H1 (cell line): ENCODE data around the gene KLHDC7A. TPM values are rescaled to one million over a fixed set of nuclear protein-coding genes. Genes with fewer than 3 reads are reported as not detected.

Experiments
- CTCF ChIA-PET: fragments of 300-600 bp; sonication (Branson Sonifier 250); formaldehyde crosslinking; loops from one replicate; lab custom pipeline; 2021; ENCODE audit not compliant: partially characterized antibody; lab: Charles Lee
- POLR2A ChIA-PET: fragments of 300-600 bp; sonication (Branson Sonifier 250); formaldehyde crosslinking; loops from one replicate; lab custom pipeline; 2021; ENCODE audit warnings: inconsistent platforms; ENCODE audit not compliant: partially characterized antibody; lab: Charles Lee
- DNase-seq, 2 experiments: peaks; one replicate each; pipeline versions ENCODE4 v3.0.0 to v3.0.0-alpha.2; 2010 to 2022; ENCODE audit warnings: low spot score in 2 of 2, low read depth in 1 of 2, mixed read lengths in 1 of 2
- FAIRE-seq: peaks from 2 replicates; lab custom pipeline; 2011; peaks lifted over from hg19 to GRCh38; lab: Jason Lieb, UNC
- H2AFZ ChIP-seq: 2 replicates; pipeline ENCODE4 v1.8.1; 2012; ENCODE audit warnings: low read length, inconsistent platforms
- H2AK5ac ChIP-seq: 2 replicates; pipeline ENCODE4 v1.6.1; 2013; ENCODE audit warnings: low read depth, low read length
- H2BK120ac ChIP-seq: replicated peaks from 2 replicates; pipeline ENCODE3; 2013; ENCODE audit warnings: low read depth, low read length, inconsistent platforms
- H2BK12ac ChIP-seq: 2 replicates; pipeline ENCODE4 v1.6.1; 2013; ENCODE audit warnings: low read depth, low read length
- H2BK15ac ChIP-seq: 2 replicates; pipeline ENCODE4 v1.6.1; 2013; ENCODE audit warnings: low read length
- H2BK20ac ChIP-seq: 2 replicates; pipeline ENCODE4 v1.6.1; 2013; ENCODE audit warnings: low read length
- H2BK5ac ChIP-seq: 2 replicates; pipeline ENCODE4 v1.6.1; 2013; ENCODE audit warnings: low read depth, low read length
- H3K14ac ChIP-seq: 2 replicates; pipeline ENCODE4 v1.6.1; 2013; ENCODE audit warnings: inconsistent platforms; ENCODE audit not compliant: insufficient read length
- H3K18ac ChIP-seq: 2 replicates; pipeline ENCODE4 v1.6.1; 2013; ENCODE audit warnings: low read length; ENCODE audit errors: extremely low read depth
- H3K23ac ChIP-seq: 2 replicates; pipeline ENCODE4 v1.6.1; 2013; ENCODE audit warnings: inconsistent platforms; ENCODE audit not compliant: insufficient read length
- H3K23me2 ChIP-seq: 2 replicates; pipeline ENCODE4 v1.6.1; 2013; ENCODE audit warnings: low read depth, low read length
- H3K27ac ChIP-seq: 2 replicates; pipeline ENCODE4 v1.6.1; 2011; ENCODE audit warnings: low read depth, low read length, inconsistent platforms
- H3K27me3 ChIP-seq, 4 experiments: replicated peaks in 1 of 4; 1 replicate in 1 of 4; 2 replicates in 3 of 4; pipeline versions ENCODE4 v1.6.1 to v1.8.1; 2011 to 2013; ENCODE audit warnings: low read length in 3 of 4, mild to moderate bottlenecking in 3 of 4, inconsistent platforms in 2 of 4, mixed read lengths in 2 of 4, moderate library complexity in 1 of 4; ENCODE audit not compliant: control insufficient read depth in 3 of 4, insufficient read depth in 3 of 4; ENCODE audit errors: extremely low read depth in 1 of 4
- H3K36me3 ChIP-seq, 4 experiments: 2 replicates each; pipeline versions ENCODE4 v1.6.1 to v1.8.1; 2011 to 2013; ENCODE audit warnings: mild to moderate bottlenecking in 4 of 4, low read length in 3 of 4, moderate library complexity in 2 of 4, control low read depth in 1 of 4, inconsistent platforms in 1 of 4; ENCODE audit not compliant: insufficient read depth in 4 of 4, control insufficient read depth in 2 of 4
- H3K4ac ChIP-seq: replicated peaks from 2 replicates; pipeline ENCODE3; 2013; ENCODE audit warnings: low read length, low read depth, mixed read lengths, inconsistent platforms; ENCODE audit not compliant: insufficient read length
- H3K4me1 ChIP-seq, 4 experiments: replicated peaks in 1 of 4; 1 replicate in 1 of 4; 2 replicates in 3 of 4; pipeline versions ENCODE4 v1.6.1 to v1.8.1; 2011 to 2013; ENCODE audit warnings: low read length in 3 of 4, inconsistent platforms in 2 of 4, mixed read lengths in 1 of 4; ENCODE audit not compliant: insufficient read depth in 4 of 4, control insufficient read depth in 3 of 4
- H3K4me2 ChIP-seq, 2 experiments: 2 replicates each; pipeline versions ENCODE4 v1.6.1 to v1.8.1; 2011 to 2013; ENCODE audit warnings: low read depth in 2 of 2, low read length in 2 of 2, control low read depth in 1 of 2, inconsistent platforms in 1 of 2, mild to moderate bottlenecking in 1 of 2; ENCODE audit not compliant: insufficient read depth in 1 of 2
- H3K4me3 ChIP-seq, 4 experiments: fragments of 200-600, 300-600 bp in 1 of 4; sonication (generic), shearing (Covaris generic), sonication (Bioruptor Twin) in 1 of 4; 2 replicates each; pipeline versions ENCODE4 v1.5.1 to v1.8.1; 2011 to 2016; ENCODE audit warnings: low read length in 4 of 4, low read depth in 3 of 4, control low read depth in 2 of 4, inconsistent platforms in 2 of 4, mild to moderate bottlenecking in 2 of 4, mixed read lengths in 1 of 4, moderate library complexity in 1 of 4; ENCODE audit not compliant: insufficient read depth in 2 of 4; ENCODE audit errors: extremely low read depth in 1 of 4
- H3K56ac ChIP-seq: replicated peaks from 2 replicates; pipeline ENCODE3; 2013; ENCODE audit warnings: low read depth, mild to moderate bottlenecking, mixed read lengths, low read length, inconsistent platforms; ENCODE audit not compliant: insufficient read length
- H3K79me1 ChIP-seq: 2 replicates; pipeline ENCODE4 v1.6.1; 2013; ENCODE audit warnings: low read depth, low read length, control low read depth
- H3K79me2 ChIP-seq, 2 experiments: 2 replicates each; pipeline versions ENCODE4 v1.6.1 to v1.8.1; 2012 to 2013; ENCODE audit warnings: low read length in 2 of 2, mild to moderate bottlenecking in 2 of 2, inconsistent platforms in 1 of 2; ENCODE audit not compliant: insufficient read depth in 2 of 2, control insufficient read depth in 1 of 2
- H3K9ac ChIP-seq, 4 experiments: replicated peaks in 1 of 4; 1 replicate in 1 of 4; 2 replicates in 3 of 4; pipeline versions ENCODE4 v1.6.1 to v1.8.1; 2011 to 2013; ENCODE audit warnings: low read depth in 3 of 4, low read length in 3 of 4, control low read depth in 2 of 4, mild to moderate bottlenecking in 2 of 4, moderate library complexity in 2 of 4, inconsistent platforms in 1 of 4; ENCODE audit errors: extremely low read depth in 1 of 4
- H3K9me3 ChIP-seq, 2 experiments: 2 replicates each; pipeline versions ENCODE4 v1.6.1 to v1.8.1; 2012 to 2013; ENCODE audit warnings: mild to moderate bottlenecking in 2 of 2, moderate library complexity in 2 of 2, control low read depth in 1 of 2, inconsistent platforms in 1 of 2, low read depth in 1 of 2, low read length in 1 of 2, mixed read lengths in 1 of 2; ENCODE audit not compliant: insufficient read depth in 2 of 2
- H4K20me1 ChIP-seq, 2 experiments: replicated peaks in 1 of 2; 2 replicates each; pipeline versions ENCODE3 to v1.8.1; 2011 to 2013; ENCODE audit warnings: inconsistent platforms in 2 of 2, low read length in 2 of 2, mild to moderate bottlenecking in 1 of 2; ENCODE audit not compliant: insufficient read depth in 2 of 2, control insufficient read depth in 1 of 2
- H4K5ac ChIP-seq: 2 replicates; pipeline ENCODE4 v1.6.1; 2013; ENCODE audit warnings: low read length, low read depth, mixed read lengths, inconsistent platforms; ENCODE audit not compliant: insufficient read length
- H4K8ac ChIP-seq: 2 replicates; pipeline ENCODE4 v1.8.0; 2013; ENCODE audit warnings: mild to moderate bottlenecking, moderate library complexity, low read length, inconsistent platforms; ENCODE audit not compliant: insufficient read depth; ENCODE audit errors: extremely low read depth
- H4K91ac ChIP-seq: replicated peaks from 2 replicates; pipeline ENCODE3; 2013; ENCODE audit warnings: low read length, mixed read lengths, inconsistent platforms; ENCODE audit not compliant: insufficient read length
- BCL11A ChIP-seq, 2 experiments: IDR thresholded peaks; one replicate each; pipeline ENCODE4 v1.6.1; 2011; ENCODE audit warnings: low read depth in 2 of 2, low read length in 2 of 2, mild to moderate bottlenecking in 2 of 2
- CBX8 ChIP-seq: fragments of 300-800, 300-1000 bp; sonication (generic); IDR thresholded peaks from 2 replicates; pipeline ENCODE4 v1.7.1; 2016; ENCODE audit warnings: low read depth, low read length, borderline replicate concordance
- CREB1 ChIP-seq: IDR thresholded peaks from 2 replicates; pipeline ENCODE4 v1.6.1; 2012; ENCODE audit warnings: inconsistent platforms
- EGR1 ChIP-seq: IDR thresholded peaks from 2 replicates; pipeline ENCODE4 v1.6.1; 2011; ENCODE audit warnings: low read depth, low read length, borderline replicate concordance
- RFX5 ChIP-seq: IDR thresholded peaks from 2 replicates; pipeline ENCODE4 v1.6.1; 2011; ENCODE audit warnings: low read depth, low read length, improper control_type of control experiment, borderline replicate concordance
- RNF2 ChIP-seq: fragments of 200-900, 300-1000 bp; sonication (generic); IDR thresholded peaks from 2 replicates; pipeline ENCODE4 v1.7.1; 2016; ENCODE audit warnings: borderline replicate concordance, low read depth, mild to moderate bottlenecking, antibody characterized with exemption, low read length; ENCODE audit not compliant: poor library complexity, severe bottlenecking; ENCODE audit errors: missing control alignments
- RXRA ChIP-seq: IDR thresholded peaks from 2 replicates; pipeline ENCODE4 v1.6.1; 2011; ENCODE audit warnings: low read depth, mild to moderate bottlenecking, low read length, moderate library complexity; ENCODE audit not compliant: insufficient read depth
- SIN3A ChIP-seq, 2 experiments: IDR thresholded peaks in 1 of 2; conservative IDR thresholded peaks in 1 of 2; 2 replicates each; pipeline ENCODE4 v1.6.1; 2011 to 2012; ENCODE audit warnings: low read length in 2 of 2, improper control_type of control experiment in 1 of 2, low read depth in 1 of 2, mild to moderate bottlenecking in 1 of 2
- SIX5 ChIP-seq: IDR thresholded peaks from 2 replicates; pipeline ENCODE4 v1.6.1; 2011; ENCODE audit warnings: mild to moderate bottlenecking, low read depth, low read length
- TAF7 ChIP-seq: optimal IDR thresholded peaks from 2 replicates; pipeline ENCODE3; 2011; ENCODE audit warnings: low read depth, mild to moderate bottlenecking, inconsistent platforms, low read length, moderate library complexity, borderline replicate concordance
- TEAD4 ChIP-seq: IDR thresholded peaks from 2 replicates; pipeline ENCODE4 v1.6.1; 2012; ENCODE audit warnings: low read depth, low read length, inconsistent platforms, mixed read lengths
- WGBS, 2 experiments: shearing (Covaris generic) in 1 of 2; methylation state at CpG; one replicate each; pipeline versions ENCODE4 v1.1.6 to v1.1.7; 2013 to 2015; ENCODE audit warnings: low lambda C conversion rate in 2 of 2, mixed read lengths in 2 of 2, inconsistent platforms in 1 of 2, low coverage in 1 of 2, missing lambda C conversion rate in 1 of 2; ENCODE audit not compliant: insufficient replicate concordance in 2 of 2, insufficient coverage in 1 of 2, insufficient read length in 1 of 2; ENCODE audit errors: extremely low coverage in 1 of 2, missing lambda C conversion rate in 1 of 2; 5-methylcytosine and 5-hydroxymethylcytosine counted together
- polyA plus RNA-seq, 7 experiments: library from polyadenylated mRNA; depleted of rRNA in 3 of 7; stranded (reverse) in 5 of 7; unstranded in 2 of 7; fragments of >200 nt in 5 of 7; fragments of 200-250 nt in 2 of 7; gene quantifications; 1 replicate in 5 of 7; 2 replicates in 1 of 7; 4 replicates in 1 of 7; pipeline versions ENCODE4 v1.2.1 to v1.2.3, GENCODE V29; 2011 to 2013; ENCODE audit warnings: missing spikeins in 2 of 7, mixed read lengths in 2 of 7
- total RNA-seq: library from RNA; stranded (reverse); fragmentation: NEBNext Ultra II Directional; extraction: Animal tissue kit (Norgen Biotek cat#: 25700); gene quantifications from 2 replicates; pipeline ENCODE4 v1.2.1, GENCODE V29; 2021

KLHDC7A gene
- total and polyA plus RNA-seq, 2 of the 8 experiments (the other 6 are each of a cell fraction or from before 2014, with no cell fraction given) = 3.9 to 18.9 TPM

DNA sequence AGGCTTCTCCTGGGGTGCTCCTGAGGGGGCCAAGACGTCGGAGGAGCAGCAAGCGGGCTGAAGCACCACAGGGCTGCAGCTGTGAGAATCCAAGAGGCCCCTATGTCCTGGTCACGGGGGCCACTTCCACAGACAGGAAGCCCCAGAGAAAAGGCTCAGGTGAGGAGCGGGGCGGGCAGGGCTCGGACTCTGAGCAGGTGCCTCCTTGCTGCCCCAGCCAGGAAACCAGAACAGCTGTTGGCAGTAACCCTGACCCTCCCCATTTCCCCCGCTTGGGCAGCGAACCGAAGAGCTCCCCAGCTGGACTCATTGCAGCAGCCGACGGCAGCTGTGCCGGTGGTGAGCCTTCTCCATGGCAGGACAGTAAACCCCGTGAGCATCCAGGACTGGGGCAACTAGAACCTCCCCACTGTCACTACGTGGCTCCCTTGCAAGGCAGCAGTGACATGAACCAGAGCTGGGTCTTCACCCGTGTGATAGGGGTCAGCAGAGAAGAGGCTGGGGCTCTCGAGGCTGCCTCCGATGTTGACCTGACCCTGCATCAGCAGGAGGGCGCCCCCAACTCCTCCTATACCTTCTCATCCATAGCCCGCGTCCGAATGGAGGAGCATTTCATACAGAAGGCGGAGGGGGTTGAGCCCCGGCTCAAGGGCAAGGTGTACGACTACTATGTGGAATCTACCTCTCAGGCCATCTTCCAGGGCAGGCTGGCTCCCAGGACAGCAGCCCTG is 625 bp downstream of the KLHDC7A start:
- Histone ChIP-seq H3K27me3 (no peaks in the 10 kb centered on the region; a peak in 1 of 7 replicates), H2BK12ac (peak overlapping the region; percentile 89), H3K9ac (no peak overlapping the region; a peak in 1 of 7 replicates), H2BK5ac (peak overlapping the region; percentile 99), H4K91ac (peak overlapping the region; percentile 97), H3K18ac (peak overlapping the region; percentile 68), H3K9me3 (peaks cover 0 to 34% of the 10 kb centered on the region in 2 experiments; a peak in 3 of 4 replicates), H3K56ac (peak overlapping the region; percentile 37), H3K79me1 (0 out of 2 replicates have a peak, but pooled peaks cover 6% of the 10 kb centered on the region), H3K4ac (peak overlapping the region; percentile 94), H3K23ac (no peak overlapping the region), H3K14ac (no peak overlapping the region), H3K4me2 (peak overlapping the region; percentile 34 to 39), H2BK20ac (peak overlapping the region; percentile 91; the same call in 1 of the 2 replicates), H2AK5ac (peak overlapping the region; percentile 1), H2BK120ac (peak overlapping the region; percentile 93), H3K79me2 (peaks cover 0 to 4% of the 10 kb centered on the region in 2 experiments; a peak in 1 of 4 replicates), H4K20me1 (no peaks in the 10 kb centered on the region), H2BK15ac (peak overlapping the region; percentile 13; the same call in 1 of the 2 replicates), H4K5ac (peak overlapping the region; percentile 84), H3K36me3 (peaks cover 5 to 29% (median 10%) of the 10 kb centered on the region in 4 experiments; a peak in 4 of 8 replicates), H3K4me1 (peaks cover 15 to 20% (median 17%) of the 10 kb centered on the region in 4 experiments), H2AFZ (no peak overlapping the region), H3K27ac (peak overlapping the region; percentile 68; the same call in 1 of the 2 replicates), H3K4me3 (peak overlapping the region in 1 of 4 experiments; percentile 29; a peak in 2 of 8 replicates), H4K8ac (no peak overlapping the region; the same call in 1 of the 2 replicates), H3K23me2 (no peaks in the 10 kb centered on the region)
- FAIRE-seq (no peak), DNase-seq (no peak)
- CTCF ChIA-PET = interaction anchor here (0.7 to 2.1 kb wide), 13 partner anchors 10 to 607 kb away, joined by 3 to 6 read pairs (median 3); no protein-coding TSS in a partner anchor
- 76% methylated on average over 24 of the region's 25 CpGs; no CpG with 5 or more reads in 1 of the 2 experiments for WGBS, 2 experiments
- POLR2A ChIA-PET = interaction anchor here (0.9 to 1.9 kb wide), 10 partner anchors 12 to 183 kb away, joined by 3 to 19 read pairs (median 4); no protein-coding TSS in a partner anchor
- TF ChIP-seq CREB1 (no peak), SIX5 (no peak), TAF7 (no peak), BCL11A (IDR thresholded peaks at IDR 0.05; ENCODE audit: low read depth in 2 of 2, low read length in 2 of 2) (no peak), SIN3A (conservative IDR thresholded peaks at IDR 0.05 in 1 of 2, IDR thresholded peaks at IDR 0.05 in 1 of 2; ENCODE audit: low read depth in 1 of 2, low read length in 2 of 2) (no peak), TEAD4 (no peak), CBX8 (no peak), EGR1 (no peak), RNF2 (no peak), RXRA (no peak), RFX5 (no peak)
